GM18507 (cell line): ENCODE measurements around the gene STPG3.

ENCODE experiments used
- DNase-seq: peaks from one replicate; pipeline ENCODE4 v3.0.0; 2011; ENCODE audit warnings: low read depth; ENCODE audit not compliant: insufficient read length; ENCODE audit errors: extremely low spot score
- FAIRE-seq: peaks from 2 replicates; lab custom pipeline; 2011; peaks lifted over from hg19 to GRCh38; lab: Jason Lieb, UNC

Gene STPG3

GRCh38 chr9:137295849-137296669, 45.0 kb downstream of the STPG3 start:
- FAIRE-seq (no peak), DNase-seq (no peak)

- DNase-seq (no peak), FAIRE-seq (no peak)
These were observed 45.9 kb downstream of the STPG3 start for GRCh38 chr9:137296670-137297664.

GRCh38 chr9:137297966-137298365, 46.9 kb downstream of the STPG3 start:
- DNase-seq (no peak), FAIRE-seq (no peak)

GRCh38 chr9:137298401-137299202, 47.5 kb downstream of the STPG3 start:
- FAIRE-seq (no peak), DNase-seq (no peak)

- DNase-seq (no peak), FAIRE-seq (no peak)
These were observed 48.1 kb downstream of the STPG3 start for GRCh38 chr9:137299203-137299565.

- DNase-seq (no peak), FAIRE-seq (no peak)
These were observed 48.9 kb downstream of the STPG3 start for GRCh38 chr9:137299938-137300337.

- FAIRE-seq: peak; percentile 48
- no peak for DNase-seq
These were observed 49.5 kb downstream of the STPG3 start for GRCh38 chr9:137300567-137301080.

GRCh38 chr9:137301081-137301947, 50.2 kb downstream of the STPG3 start:
- DNase-seq: no peak
- FAIRE-seq: no peak

- DNase-seq (peak; percentile 83), FAIRE-seq (peak; percentile 75)
These were observed 51.0 kb downstream of the STPG3 start, which contains the start of gene NRARP for GRCh38 chr9:137302118-137302448. NRARP (minus strand) TSS chr9:137302271; CDS start chr9:137301928, 343 bp downstream.

- FAIRE-seq (no peak), DNase-seq (no peak)
These were observed 51.5 kb downstream of the STPG3 start for GRCh38 chr9:137302449-137303150.
